GM10248 (cell line): ENCODE data around the gene DLG4.
A peak's percentile ranks its signal among the peaks of the same experiment; 100 is the strongest.

Experiments
- CTCF ChIA-PET: fragments of 300-600 bp; sonication (Branson Sonifier 250); formaldehyde crosslinking; extraction: SDS; loops from one replicate; lab custom pipeline; 2021; ENCODE audit warnings: antibody characterized with exemption; lab: Yijun Ruan, JAX
- POLR2A ChIA-PET: fragments of 350-650 bp; sonication (Branson Sonifier 250); formaldehyde crosslinking; extraction: SDS; loops from one replicate; lab custom pipeline; 2020; ENCODE audit warnings: antibody characterized with exemption; lab: Yijun Ruan, JAX
- DNase-seq: peaks from one replicate; pipeline ENCODE4 v3.0.0; 2012; ENCODE audit errors: extremely low spot score
- TF ChIP-seq, protein P1 (sequence below): IDR thresholded peaks from 2 replicates; pipeline ENCODE4 v1.5.1; 2012; ENCODE audit warnings: mild to moderate bottlenecking, low read depth; ENCODE audit errors: extremely low read depth, missing control alignments, control extremely low read depth

Gene DLG4

DNA sequence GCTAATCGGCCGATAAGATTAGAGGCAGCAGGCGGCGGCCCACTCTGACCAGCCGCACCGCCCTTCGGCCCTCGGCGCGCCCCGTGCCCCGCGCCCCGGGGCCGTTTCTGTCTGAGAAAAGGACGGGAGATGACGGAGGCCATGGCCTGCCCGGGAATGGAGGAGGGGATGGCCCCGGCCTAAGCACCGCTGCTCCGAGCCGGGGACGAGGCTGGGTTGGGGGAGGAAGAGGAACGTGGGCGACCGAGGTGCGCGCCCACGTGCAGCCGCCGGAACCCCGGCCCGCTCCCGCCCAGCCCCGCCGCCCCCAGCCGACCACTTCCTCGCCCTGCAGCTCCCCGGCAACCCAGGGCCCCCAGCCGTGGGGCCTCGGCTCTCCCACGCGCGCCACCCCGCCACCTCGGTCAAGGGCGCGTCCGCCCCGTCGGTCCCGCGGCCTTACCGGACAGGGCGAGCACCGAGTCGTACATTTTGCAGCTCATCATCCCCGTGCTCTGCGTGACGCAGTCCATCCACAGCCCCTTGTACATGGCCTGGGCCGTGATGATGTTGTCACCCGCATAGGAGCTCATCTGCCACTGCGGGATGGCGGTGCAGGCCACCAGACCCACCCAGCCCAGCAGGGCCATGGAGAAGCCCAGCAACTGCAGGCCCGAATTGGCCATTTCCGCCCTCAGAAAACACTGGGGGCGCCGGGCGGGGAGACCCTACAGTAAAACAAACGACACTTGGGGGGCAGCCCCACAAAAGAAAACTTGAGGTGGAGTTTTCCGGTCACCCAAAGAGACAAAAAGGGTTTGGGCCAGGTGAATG, 41.9 kb upstream of the DLG4 start:
- TF ChIP-seq, protein P1, sequence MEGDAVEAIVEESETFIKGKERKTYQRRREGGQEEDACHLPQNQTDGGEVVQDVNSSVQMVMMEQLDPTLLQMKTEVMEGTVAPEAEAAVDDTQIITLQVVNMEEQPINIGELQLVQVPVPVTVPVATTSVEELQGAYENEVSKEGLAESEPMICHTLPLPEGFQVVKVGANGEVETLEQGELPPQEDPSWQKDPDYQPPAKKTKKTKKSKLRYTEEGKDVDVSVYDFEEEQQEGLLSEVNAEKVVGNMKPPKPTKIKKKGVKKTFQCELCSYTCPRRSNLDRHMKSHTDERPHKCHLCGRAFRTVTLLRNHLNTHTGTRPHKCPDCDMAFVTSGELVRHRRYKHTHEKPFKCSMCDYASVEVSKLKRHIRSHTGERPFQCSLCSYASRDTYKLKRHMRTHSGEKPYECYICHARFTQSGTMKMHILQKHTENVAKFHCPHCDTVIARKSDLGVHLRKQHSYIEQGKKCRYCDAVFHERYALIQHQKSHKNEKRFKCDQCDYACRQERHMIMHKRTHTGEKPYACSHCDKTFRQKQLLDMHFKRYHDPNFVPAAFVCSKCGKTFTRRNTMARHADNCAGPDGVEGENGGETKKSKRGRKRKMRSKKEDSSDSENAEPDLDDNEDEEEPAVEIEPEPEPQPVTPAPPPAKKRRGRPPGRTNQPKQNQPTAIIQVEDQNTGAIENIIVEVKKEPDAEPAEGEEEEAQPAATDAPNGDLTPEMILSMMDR: no peak
- peak; percentile 59 for DNase-seq
- CTCF ChIA-PET: interaction anchor here (1.6 kb wide), 1 partner anchor 35 kb away, joined by 6 read pairs; no protein-coding TSS in a partner anchor
- POLR2A ChIA-PET: interaction anchor here (0.6 kb wide), 2 partner anchors 68 to 134 kb away, joined by 3 read pairs; partner anchors contain the start of gene NEURL4

DNA sequence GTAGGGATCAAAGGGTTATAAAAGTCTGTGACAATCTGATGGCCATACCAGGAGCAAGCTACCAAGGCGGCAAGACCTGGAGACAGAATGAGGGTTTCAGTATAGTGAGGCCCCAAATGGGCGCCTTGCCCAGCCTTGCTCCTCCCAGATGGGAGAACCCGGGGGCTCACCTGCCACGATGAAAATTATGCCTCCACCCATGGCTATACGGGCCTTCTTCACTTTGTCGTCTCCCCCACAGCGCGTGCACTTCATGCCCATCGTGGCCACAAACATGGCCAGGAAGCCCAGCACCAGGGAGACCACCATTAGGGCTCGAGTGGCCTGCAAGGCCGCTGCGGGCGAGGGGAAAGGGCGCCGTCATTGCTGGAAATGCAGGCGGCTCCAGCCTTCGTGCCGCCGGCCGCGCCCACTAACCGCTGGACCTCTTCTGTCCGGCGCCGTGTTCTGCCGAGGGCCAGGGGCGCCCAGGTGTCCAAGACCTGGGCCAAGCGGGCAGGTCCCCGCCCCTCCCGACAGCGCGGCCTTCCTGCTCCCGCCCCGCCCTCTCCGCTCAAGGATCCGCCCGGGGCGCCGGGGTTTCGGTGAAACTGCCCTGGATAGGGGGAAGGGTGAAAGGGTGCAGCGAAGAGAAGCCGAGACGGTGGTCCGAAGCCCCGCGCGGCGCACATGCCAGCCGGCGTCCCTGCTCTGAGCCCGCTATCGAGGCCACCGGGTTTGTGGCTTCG, 41.2 kb upstream of the DLG4 start:
- TF ChIP-seq, protein P1: no peak
- POLR2A ChIA-PET: interaction anchor here (0.6 kb wide), 1 partner anchor 135 kb away, joined by 3 read pairs; no protein-coding TSS in a partner anchor
- CTCF ChIA-PET: interaction anchor here (1.6 kb wide), 2 partner anchors 31 to 36 kb away, joined by 4 to 6 read pairs; no protein-coding TSS in a partner anchor
- DNase-seq: no peak

DNA sequence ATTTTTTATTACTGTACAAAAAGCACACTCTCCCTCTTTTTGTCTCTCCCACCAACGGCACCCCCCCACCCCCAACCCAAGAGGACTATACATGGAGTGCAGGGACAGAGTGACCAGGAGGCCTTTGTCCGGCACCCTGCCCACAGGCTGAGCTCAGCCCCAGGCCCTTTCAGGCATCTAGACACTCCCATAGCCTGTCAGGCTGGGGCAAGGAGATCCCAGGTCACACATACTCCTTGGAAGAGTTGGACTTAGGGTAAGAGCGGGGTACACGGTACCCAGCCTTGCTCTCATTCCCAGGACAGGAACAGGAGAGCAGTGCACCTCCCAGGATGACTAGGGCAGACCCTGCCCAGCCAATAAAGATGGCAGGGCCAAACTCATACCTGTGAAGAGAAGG, 40.5 kb upstream of the DLG4 start:
- POLR2A ChIA-PET: interaction anchor here (1.5 kb wide), 1 partner anchor 25 kb away, joined by 3 read pairs; no protein-coding TSS in a partner anchor
- TF ChIP-seq, protein P1: no peak
- DNase-seq: no peak
- CTCF ChIA-PET: interaction anchor here (0.9 to 1.6 kb wide), 2 partner anchors 32 to 36 kb away, joined by 4 to 5 read pairs; no protein-coding TSS in a partner anchor

DNA sequence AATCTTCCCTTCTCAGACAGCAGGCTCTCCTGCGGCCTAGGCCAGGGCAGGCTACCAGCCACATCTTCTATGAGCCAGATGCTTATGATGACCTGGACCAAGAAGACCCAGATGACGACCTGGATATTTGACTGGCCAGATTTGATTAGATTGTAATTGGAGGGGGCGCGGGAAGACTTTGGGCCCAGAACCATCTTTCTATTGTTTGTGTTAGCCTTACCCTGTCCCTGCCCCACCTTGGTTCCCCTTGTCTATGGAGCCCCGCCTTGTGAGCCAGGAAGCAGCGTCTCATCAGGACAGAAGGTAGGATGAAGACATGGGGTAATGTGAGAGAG, 39.9 kb upstream of the DLG4 start:
- ChIA-PET POLR2A (interaction anchor here (1.5 kb wide), 1 partner anchor 25 kb away, joined by 3 read pairs; no protein-coding TSS in a partner anchor), CTCF (interaction anchor here (0.9 to 1.6 kb wide), 2 partner anchors 33 to 37 kb away, joined by 4 to 5 read pairs; no protein-coding TSS in a partner anchor)
- TF ChIP-seq, protein P1: no peak
- no peak for DNase-seq

DNA sequence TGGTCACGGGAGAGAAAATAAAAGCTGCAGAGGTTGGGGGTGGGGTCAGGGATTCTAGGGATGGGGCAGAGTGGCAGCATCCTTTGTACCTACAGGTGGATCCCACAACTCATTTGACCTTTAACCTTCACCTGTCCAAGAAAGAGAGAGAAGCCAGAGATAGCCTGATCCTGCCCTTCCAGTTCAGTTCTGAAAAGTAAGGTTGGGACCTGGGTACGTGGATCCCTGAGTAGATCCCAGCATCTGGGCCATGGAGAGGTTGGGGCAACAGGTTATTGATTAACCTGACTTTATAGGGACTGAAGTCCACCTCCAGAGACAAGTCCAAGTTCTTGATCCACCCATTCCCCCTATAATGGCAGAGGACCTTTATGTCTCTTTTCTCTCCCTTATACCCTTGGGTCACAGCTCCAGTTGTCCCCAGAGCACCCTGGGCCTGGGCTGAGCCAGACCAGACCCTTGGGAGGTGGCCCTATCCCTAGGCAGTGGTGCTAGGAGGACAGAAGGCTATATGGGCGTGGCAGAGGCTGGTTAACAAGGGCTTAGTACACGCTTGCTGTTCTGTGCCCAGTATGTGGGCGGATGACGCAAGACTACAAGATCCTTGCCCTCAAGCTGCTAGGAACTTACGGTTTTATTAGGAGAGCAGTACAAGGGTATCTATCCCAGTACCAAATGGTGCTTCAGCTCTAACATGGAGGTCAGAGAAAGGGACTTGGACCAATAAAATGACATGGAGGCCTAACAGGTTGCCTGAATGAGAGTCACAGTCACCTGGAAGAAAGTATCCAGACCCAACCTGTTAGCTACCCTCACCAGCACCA, 39.3 kb upstream of the DLG4 start:
- ChIA-PET CTCF (interaction anchor here (0.9 to 1.6 kb wide), 2 partner anchors 33 to 37 kb away, joined by 4 to 5 read pairs; no protein-coding TSS in a partner anchor), POLR2A (interaction anchor here (1.5 kb wide), 1 partner anchor 24 kb away, joined by 3 read pairs; no protein-coding TSS in a partner anchor)
- TF ChIP-seq, protein P1: no peak
- DNase-seq: no peak
